AG09309 (cell line): ENCODE measurements around the gene ESR1.

Source experiments
- DNase-seq: peaks from one replicate; pipeline ENCODE4 v3.0.0-alpha.2; 2010; ENCODE audit warnings: low read depth
- H3K4me3 ChIP-seq: 2 replicates; pipeline ENCODE4 v1.5.1; 2011; ENCODE audit warnings: mild to moderate bottlenecking, low read depth, low read length, moderate library complexity; ENCODE audit not compliant: control insufficient read depth
- CTCF ChIP-seq: IDR thresholded peaks from 2 replicates; pipeline ENCODE4 v1.5.1; 2011; ENCODE audit warnings: mild to moderate bottlenecking, low read depth, low read length, inconsistent platforms; ENCODE audit not compliant: insufficient read depth, control insufficient read depth; ENCODE audit errors: missing control alignments

Gene ESR1

GRCh38 chr6:151998784-151999183 lies 191.3 kb downstream of the ESR1 start:
- no peak for TF ChIP-seq CTCF
- DNase-seq = peak; percentile 7
- H3K4me3 ChIP-seq = no peak overlapping the region

- no peak for DNase-seq
- no peak overlapping the region for H3K4me3 ChIP-seq
- no peak for TF ChIP-seq CTCF
These were observed 191.7 kb downstream of the ESR1 start for GRCh38 chr6:151999194-151999593.

- DNase-seq = no peak
- no peak overlapping the region for H3K4me3 ChIP-seq
- TF ChIP-seq CTCF = no peak
These were observed 193.9 kb downstream of the ESR1 start for GRCh38 chr6:152001408-152001807.

- DNase-seq = no peak
- H3K4me3 ChIP-seq = no peak overlapping the region
- TF ChIP-seq CTCF = no peak
These were observed 194.8 kb downstream of the ESR1 start for GRCh38 chr6:152002306-152002705.

GRCh38 chr6:152004036-152004566 lies 196.6 kb downstream of the ESR1 start:
- TF ChIP-seq CTCF = no peak
- no peak for DNase-seq
- no peak overlapping the region for H3K4me3 ChIP-seq

GRCh38 chr6:152004896-152005295 lies 197.4 kb downstream of the ESR1 start:
- no peak overlapping the region for H3K4me3 ChIP-seq
- TF ChIP-seq CTCF = no peak

GRCh38 chr6:152008779-152009178 lies 201.3 kb downstream of the ESR1 start:
- no peak for DNase-seq
- no peak for TF ChIP-seq CTCF

More at GRCh38 chr6:152004896-152005295, 197.4 kb downstream of the ESR1 start:
- no peak for DNase-seq

More at GRCh38 chr6:152008779-152009178, 201.3 kb downstream of the ESR1 start:
- no peak overlapping the region for H3K4me3 ChIP-seq
